Measurements from ENCODE around the gene DNAAF2. TPM values are rescaled to one million over a fixed set of nuclear protein-coding genes. Genes with fewer than 3 reads are reported as not detected.

DNAAF2 gene
- total and polyA plus RNA-seq, 2 of the 13 experiments (the other 11 are each of a cell fraction or from before 2014, with no cell fraction given), result 6.1 to 13.6 TPM

GRCh38 chr14:49633640-49634546 is 1.2 kb downstream of the DNAAF2 start (continued):
- TF ChIP-seq ATF6 (CRISPR knock-in tag; conservative IDR thresholded peaks at IDR 0.05) (no peak; the same call in 1 of the 2 replicates), ZEB1 (IDR thresholded peaks at IDR 0.05; ENCODE audit: insufficient replicate concordance, low read depth) (no peak), TFDP1 (CRISPR knock-in tag; IDR thresholded peaks at IDR 0.05; ENCODE audit: borderline replicate concordance) (no peak; the same call in 1 of the 2 replicates), ZBTB34 (CRISPR knock-in tag; IDR thresholded peaks at IDR 0.05) (peak; percentile 81; the same call in 1 of the 2 replicates), SUZ12 (IDR thresholded peaks at IDR 0.05; ENCODE audit: low read depth, low read length) (no peak), ZNF280B (CRISPR knock-in tag; IDR thresholded peaks at IDR 0.05; ENCODE audit: borderline replicate concordance) (no peak), HIC2 (CRISPR knock-in tag; IDR thresholded peaks at IDR 0.05; ENCODE audit: low read depth) (no peak; the same call in 1 of the 2 replicates), JUNB (CRISPR knock-in tag; IDR thresholded peaks at IDR 0.05; ENCODE audit: borderline replicate concordance) (0 out of 2 replicates have a peak, but pooled peaks have one; percentile 30), FOSL2 (CRISPR knock-in tag; IDR thresholded peaks at IDR 0.05) (peak; percentile 41), ZNF20 (CRISPR knock-in tag; IDR thresholded peaks at IDR 0.05) (peak; percentile 83; the same call in 1 of the 2 replicates), PCBP1 (IDR thresholded peaks at IDR 0.05; ENCODE audit: borderline replicate concordance, low read depth, low read length) (no peak), ZNF138 (CRISPR knock-in tag; IDR thresholded peaks at IDR 0.05; ENCODE audit: low read depth) (no peak), ZNF883 (CRISPR knock-in tag; IDR thresholded peaks at IDR 0.05; ENCODE audit: not compliant biosample characterization) (peak; percentile 70), IRF1 (CRISPR knock-in tag; IDR thresholded peaks at IDR 0.05; ENCODE audit: low read depth) (no peak), ZNF660 (CRISPR knock-in tag; IDR thresholded peaks at IDR 0.05; ENCODE audit: borderline replicate concordance, low read depth) (no peak)
